HG03354 (cell line): Measurements from ENCODE around the gene PKP3.

Source experiments
- ATAC-seq: cut with Tn5 transposase; IDR thresholded peaks from one replicate; pipeline ENCODE4 v1.9.1; 2021; ENCODE audit warnings: mild to moderate bottlenecking; ENCODE audit not compliant: unreplicated experiment, poor library complexity, severe bottlenecking

The PKP3 gene

GRCh38 chr11:454043-454442, 60.0 kb downstream of the PKP3 start:
- ATAC-seq: no peak
